Measurements from ENCODE around the gene TERT. TPM values are rescaled to one million over a fixed set of nuclear protein-coding genes. Genes with fewer than 3 reads are reported as not detected.

Gene TERT
- total RNA-seq, 4 donors from 2014 or later = not detected

- TF ChIP-seq POLR2AphosphoS5 (IDR thresholded peaks at IDR 0.05) (no peak), EP300 (IDR thresholded peaks at IDR 0.05) (no peak), POLR2A (IDR thresholded peaks at IDR 0.05) (no peak)
- TF ChIP-seq, protein P1, sequence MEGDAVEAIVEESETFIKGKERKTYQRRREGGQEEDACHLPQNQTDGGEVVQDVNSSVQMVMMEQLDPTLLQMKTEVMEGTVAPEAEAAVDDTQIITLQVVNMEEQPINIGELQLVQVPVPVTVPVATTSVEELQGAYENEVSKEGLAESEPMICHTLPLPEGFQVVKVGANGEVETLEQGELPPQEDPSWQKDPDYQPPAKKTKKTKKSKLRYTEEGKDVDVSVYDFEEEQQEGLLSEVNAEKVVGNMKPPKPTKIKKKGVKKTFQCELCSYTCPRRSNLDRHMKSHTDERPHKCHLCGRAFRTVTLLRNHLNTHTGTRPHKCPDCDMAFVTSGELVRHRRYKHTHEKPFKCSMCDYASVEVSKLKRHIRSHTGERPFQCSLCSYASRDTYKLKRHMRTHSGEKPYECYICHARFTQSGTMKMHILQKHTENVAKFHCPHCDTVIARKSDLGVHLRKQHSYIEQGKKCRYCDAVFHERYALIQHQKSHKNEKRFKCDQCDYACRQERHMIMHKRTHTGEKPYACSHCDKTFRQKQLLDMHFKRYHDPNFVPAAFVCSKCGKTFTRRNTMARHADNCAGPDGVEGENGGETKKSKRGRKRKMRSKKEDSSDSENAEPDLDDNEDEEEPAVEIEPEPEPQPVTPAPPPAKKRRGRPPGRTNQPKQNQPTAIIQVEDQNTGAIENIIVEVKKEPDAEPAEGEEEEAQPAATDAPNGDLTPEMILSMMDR (IDR thresholded peaks at IDR 0.05) = no peak
- Histone ChIP-seq H3K36me3 (no peaks in the 10 kb centered on the region), H3K4me3 (no peak overlapping the region), H3K27ac (no peak overlapping the region), H3K9me3 (no peaks in the 10 kb centered on the region), H3K27me3 (peaks cover 30% of the 10 kb centered on the region), H3K4me1 (peaks cover 15% of the 10 kb centered on the region)
- 81% methylated on average over 33 of the region's 33 CpGs for WGBS
- DNase-seq (ENCODE audit: low spot score in 2 of 2) = peak; percentile 34 to 69
These were observed 4.0 kb upstream of the TERT start for GRCh38 chr5:1298723-1299510.

- peak; percentile 44 to 65 for DNase-seq (ENCODE audit: low spot score in 2 of 2)
- no peak overlapping the region for H3K4me3 ChIP-seq
- H3K9me3 ChIP-seq = no peaks in the 10 kb centered on the region
- TF ChIP-seq POLR2AphosphoS5 (IDR thresholded peaks at IDR 0.05) (no peak), EP300 (IDR thresholded peaks at IDR 0.05) (no peak), POLR2A (IDR thresholded peaks at IDR 0.05) (no peak)
- TF ChIP-seq, protein P1 (IDR thresholded peaks at IDR 0.05) = no peak
- no peaks in the 10 kb centered on the region for H3K36me3 ChIP-seq
- H3K27ac ChIP-seq = no peak overlapping the region
- WGBS = 82% methylated on average over 19 of the region's 19 CpGs
- H3K27me3 ChIP-seq = peaks cover 38% of the 10 kb centered on the region
- H3K4me1 ChIP-seq = peaks cover 17% of the 10 kb centered on the region
These were observed 3.2 kb upstream of the TERT start for GRCh38 chr5:1298067-1298551.

DNA sequence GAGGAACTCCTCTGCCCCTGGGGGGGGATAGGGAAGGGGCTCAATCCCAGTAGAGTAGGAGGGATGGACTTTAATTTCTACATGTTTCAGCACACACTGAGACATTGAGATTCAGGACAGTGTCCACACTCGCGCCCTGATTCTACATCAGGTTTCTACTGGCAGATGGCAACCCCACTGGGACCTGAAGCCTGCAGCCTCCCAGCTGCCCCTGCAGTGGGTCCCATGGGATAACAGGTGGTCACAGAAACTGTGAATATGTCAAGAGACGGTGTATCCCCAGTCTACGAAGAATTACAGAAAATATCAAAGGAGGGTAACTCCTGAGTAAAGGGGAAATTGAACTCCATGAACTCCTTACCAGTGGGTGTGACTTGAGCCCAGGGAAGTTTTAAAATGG, 2.4 kb upstream of the TERT start:
- H3K9me3 ChIP-seq = no peaks in the 10 kb centered on the region
- WGBS = 95% methylated on average over 4 of the region's 4 CpGs
- H3K4me1 ChIP-seq = peaks cover 17% of the 10 kb centered on the region
- peaks cover 45% of the 10 kb centered on the region for H3K27me3 ChIP-seq
- DNase-seq (ENCODE audit: low spot score in 2 of 2) = peak in 1 of 2 donors; percentile 15
- no peak for TF ChIP-seq POLR2AphosphoS5 (IDR thresholded peaks at IDR 0.05)
- no peak for TF ChIP-seq EP300 (IDR thresholded peaks at IDR 0.05)
- no peak for TF ChIP-seq POLR2A (IDR thresholded peaks at IDR 0.05)
- TF ChIP-seq, protein P1 (IDR thresholded peaks at IDR 0.05) = no peak
- H3K27ac ChIP-seq = no peak overlapping the region
- no peaks in the 10 kb centered on the region for H3K36me3 ChIP-seq
- H3K4me3 ChIP-seq = no peak overlapping the region

- 70% methylated on average over 2 of the region's 22 CpGs for WGBS
- H3K27me3 ChIP-seq = peaks cover 58% of the 10 kb centered on the region
- no peak overlapping the region for H3K4me3 ChIP-seq
These were observed 776 bp upstream of the TERT start for GRCh38 chr5:1295650-1296037.

More at GRCh38 chr5:1295650-1296037, 776 bp upstream of the TERT start:
- DNase-seq (ENCODE audit: low spot score in 2 of 2) = peak; percentile 55 to 77
- H3K27ac ChIP-seq = no peak overlapping the region
- H3K9me3 ChIP-seq = no peaks in the 10 kb centered on the region
- no peaks in the 10 kb centered on the region for H3K36me3 ChIP-seq
- H3K4me1 ChIP-seq = peaks cover 17% of the 10 kb centered on the region
- TF ChIP-seq, protein P1 (IDR thresholded peaks at IDR 0.05) = no peak
- TF ChIP-seq POLR2AphosphoS5 (IDR thresholded peaks at IDR 0.05) (no peak), POLR2A (IDR thresholded peaks at IDR 0.05) (no peak), EP300 (IDR thresholded peaks at IDR 0.05) (no peak)
